Liver (tissue), 3 donors: ENCODE measurements around the gene SLC7A14.
"Not testable (repeated sequence)": the region's sequence is repeated elsewhere in the genome, so short reads cannot be mapped to it uniquely, and the experiment has no call there.

Source experiments
- ATF3 ChIP-seq: IDR thresholded peaks from 2 replicates; pipeline ENCODE4 v1.6.1; 2016; ENCODE audit warnings: antibody characterized with exemption
- EGR1 ChIP-seq, 2 donors: IDR thresholded peaks; 2 replicates each; pipeline ENCODE4 v1.6.1; 2016 to 2018; ENCODE audit warnings: antibody characterized with exemption in 2 of 2, low read depth in 2 of 2
- FOXA1 ChIP-seq: IDR thresholded peaks from 2 replicates; pipeline ENCODE4 v1.6.1; 2016; ENCODE audit warnings: antibody characterized with exemption
- FOXA2 ChIP-seq: IDR thresholded peaks from 2 replicates; pipeline ENCODE4 v1.6.1; 2016; ENCODE audit warnings: antibody characterized with exemption
- GABPA ChIP-seq, 2 donors: IDR thresholded peaks in 1 of 2; conservative IDR thresholded peaks in 1 of 2; 2 replicates each; pipeline ENCODE4 v1.6.1; 2016; ENCODE audit warnings: antibody characterized with exemption in 2 of 2, mild to moderate bottlenecking in 1 of 2, moderate library complexity in 1 of 2
- JUND ChIP-seq, 2 donors: IDR thresholded peaks; 2 replicates each; pipeline ENCODE4 v1.6.1; 2016; ENCODE audit warnings: antibody characterized with exemption in 2 of 2
- MAX ChIP-seq: IDR thresholded peaks from 2 replicates; pipeline ENCODE4 v1.6.1; 2016; ENCODE audit warnings: antibody characterized with exemption
- RAD21 ChIP-seq, 2 donors: IDR thresholded peaks; 2 replicates each; pipeline ENCODE4 v1.6.1; 2016; ENCODE audit warnings: antibody characterized with exemption in 2 of 2, mild to moderate bottlenecking in 2 of 2
- REST ChIP-seq: IDR thresholded peaks from 2 replicates; pipeline ENCODE4 v1.6.1; 2016; ENCODE audit warnings: antibody characterized with exemption, mild to moderate bottlenecking
- SP1 ChIP-seq: IDR thresholded peaks from 2 replicates; pipeline ENCODE4 v1.6.1; 2018; ENCODE audit warnings: antibody characterized with exemption, mild to moderate bottlenecking
- TAF1 ChIP-seq: conservative IDR thresholded peaks from 2 replicates; pipeline ENCODE4 v1.6.1; 2016; ENCODE audit warnings: antibody characterized with exemption, mild to moderate bottlenecking
- YY1 ChIP-seq: IDR thresholded peaks from 2 replicates; pipeline ENCODE4 v1.6.1; 2016; ENCODE audit warnings: antibody characterized with exemption, mild to moderate bottlenecking
- ZBTB33 ChIP-seq: IDR thresholded peaks from 2 replicates; pipeline ENCODE4 v1.6.1; 2016; ENCODE audit warnings: antibody characterized with exemption
- TF ChIP-seq, protein P1 (sequence below): fragments of 150-350 bp; IDR thresholded peaks from 2 replicates; pipeline ENCODE4 v1.5.1; 2017; ENCODE audit warnings: improper control_type of control experiment, low read depth, low read length; ENCODE audit not compliant: missing input control
- donor health status: healthy.
- donor health status: healthy.

DNA sequence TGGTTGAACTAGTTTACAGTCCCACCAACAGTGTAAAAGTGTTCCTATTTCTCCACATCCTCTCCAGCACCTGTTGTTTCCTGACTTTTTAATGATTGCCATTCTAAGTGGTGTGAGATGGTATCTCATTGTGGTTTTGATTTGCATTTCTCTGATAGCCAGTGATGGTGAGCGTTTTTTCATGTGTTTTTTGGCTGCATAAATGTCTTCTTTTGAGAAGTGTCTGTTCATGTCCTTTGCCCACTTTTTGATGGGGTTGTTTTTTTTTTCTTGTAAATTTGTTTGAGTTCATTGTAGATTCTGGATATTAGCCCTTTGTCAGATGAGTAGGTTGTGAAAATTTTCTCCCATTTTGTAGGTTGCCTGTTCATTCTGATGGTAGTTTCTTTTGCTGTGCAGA lies 18.3 kb downstream of the SLC7A14 start:
- TF ChIP-seq, protein P1, sequence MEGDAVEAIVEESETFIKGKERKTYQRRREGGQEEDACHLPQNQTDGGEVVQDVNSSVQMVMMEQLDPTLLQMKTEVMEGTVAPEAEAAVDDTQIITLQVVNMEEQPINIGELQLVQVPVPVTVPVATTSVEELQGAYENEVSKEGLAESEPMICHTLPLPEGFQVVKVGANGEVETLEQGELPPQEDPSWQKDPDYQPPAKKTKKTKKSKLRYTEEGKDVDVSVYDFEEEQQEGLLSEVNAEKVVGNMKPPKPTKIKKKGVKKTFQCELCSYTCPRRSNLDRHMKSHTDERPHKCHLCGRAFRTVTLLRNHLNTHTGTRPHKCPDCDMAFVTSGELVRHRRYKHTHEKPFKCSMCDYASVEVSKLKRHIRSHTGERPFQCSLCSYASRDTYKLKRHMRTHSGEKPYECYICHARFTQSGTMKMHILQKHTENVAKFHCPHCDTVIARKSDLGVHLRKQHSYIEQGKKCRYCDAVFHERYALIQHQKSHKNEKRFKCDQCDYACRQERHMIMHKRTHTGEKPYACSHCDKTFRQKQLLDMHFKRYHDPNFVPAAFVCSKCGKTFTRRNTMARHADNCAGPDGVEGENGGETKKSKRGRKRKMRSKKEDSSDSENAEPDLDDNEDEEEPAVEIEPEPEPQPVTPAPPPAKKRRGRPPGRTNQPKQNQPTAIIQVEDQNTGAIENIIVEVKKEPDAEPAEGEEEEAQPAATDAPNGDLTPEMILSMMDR = not testable (repeated sequence)
- not testable (repeated sequence) for TF ChIP-seq TAF1; JUND (IDR thresholded peaks at IDR 0.05); RAD21 (IDR thresholded peaks at IDR 0.05); ZBTB33; YY1; MAX; FOXA2; ATF3; REST; SP1; EGR1 (IDR thresholded peaks at IDR 0.05; ENCODE audit: low read depth in 2 of 2); GABPA (IDR thresholded peaks at IDR 0.05 in 1 of 2, conservative IDR thresholded peaks at IDR 0.05 in 1 of 2); FOXA1
